Fibroblast of pulmonary artery (primary cell): ENCODE measurements around the gene CASTOR1.

Experiments
- DNase-seq: peaks from one replicate; pipeline ENCODE4 v3.0.0-alpha.2; 2010; ENCODE audit warnings: low read depth
- H3K4me3 ChIP-seq: replicated peaks from 2 replicates; pipeline ENCODE4 v1.5.1; 2011; ENCODE audit warnings: low read depth, mild to moderate bottlenecking, control low read depth, low read length, moderate library complexity
- TF ChIP-seq, protein P1 (sequence below): IDR thresholded peaks from 2 replicates; pipeline ENCODE4 v1.5.1; 2011; ENCODE audit warnings: mild to moderate bottlenecking, control low read depth, low read length, inconsistent platforms; ENCODE audit errors: missing control alignments

Gene CASTOR1

DNA sequence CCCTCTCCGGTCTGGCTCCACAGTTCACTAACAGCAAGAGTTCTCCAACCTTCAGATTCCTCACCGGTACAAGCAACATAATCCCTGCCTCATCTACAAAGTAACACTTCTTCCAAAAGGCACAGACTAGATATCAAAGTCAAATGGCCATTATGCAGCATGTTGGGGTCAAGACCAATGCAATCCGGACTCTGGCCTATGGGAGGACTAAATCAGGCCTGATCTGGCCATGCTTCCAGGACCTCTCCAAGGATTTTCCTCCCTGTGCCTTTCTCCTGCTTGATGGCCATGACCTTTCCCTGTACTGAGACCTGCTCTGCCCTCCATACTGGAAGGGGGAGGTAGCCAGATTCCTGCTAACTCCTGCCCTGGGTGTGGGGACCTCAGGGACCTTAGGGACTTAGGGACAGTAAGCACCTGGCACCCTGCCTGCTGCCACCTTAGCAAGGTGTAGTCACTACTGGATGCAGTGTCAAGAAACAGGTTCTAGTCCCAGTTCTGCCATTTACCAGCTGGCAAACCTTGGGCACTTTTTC lies 30.8 kb upstream of the CASTOR1 start:
- TF ChIP-seq, protein P1, sequence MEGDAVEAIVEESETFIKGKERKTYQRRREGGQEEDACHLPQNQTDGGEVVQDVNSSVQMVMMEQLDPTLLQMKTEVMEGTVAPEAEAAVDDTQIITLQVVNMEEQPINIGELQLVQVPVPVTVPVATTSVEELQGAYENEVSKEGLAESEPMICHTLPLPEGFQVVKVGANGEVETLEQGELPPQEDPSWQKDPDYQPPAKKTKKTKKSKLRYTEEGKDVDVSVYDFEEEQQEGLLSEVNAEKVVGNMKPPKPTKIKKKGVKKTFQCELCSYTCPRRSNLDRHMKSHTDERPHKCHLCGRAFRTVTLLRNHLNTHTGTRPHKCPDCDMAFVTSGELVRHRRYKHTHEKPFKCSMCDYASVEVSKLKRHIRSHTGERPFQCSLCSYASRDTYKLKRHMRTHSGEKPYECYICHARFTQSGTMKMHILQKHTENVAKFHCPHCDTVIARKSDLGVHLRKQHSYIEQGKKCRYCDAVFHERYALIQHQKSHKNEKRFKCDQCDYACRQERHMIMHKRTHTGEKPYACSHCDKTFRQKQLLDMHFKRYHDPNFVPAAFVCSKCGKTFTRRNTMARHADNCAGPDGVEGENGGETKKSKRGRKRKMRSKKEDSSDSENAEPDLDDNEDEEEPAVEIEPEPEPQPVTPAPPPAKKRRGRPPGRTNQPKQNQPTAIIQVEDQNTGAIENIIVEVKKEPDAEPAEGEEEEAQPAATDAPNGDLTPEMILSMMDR = no peak
- no peak overlapping the region for H3K4me3 ChIP-seq
- no peak for DNase-seq

DNA sequence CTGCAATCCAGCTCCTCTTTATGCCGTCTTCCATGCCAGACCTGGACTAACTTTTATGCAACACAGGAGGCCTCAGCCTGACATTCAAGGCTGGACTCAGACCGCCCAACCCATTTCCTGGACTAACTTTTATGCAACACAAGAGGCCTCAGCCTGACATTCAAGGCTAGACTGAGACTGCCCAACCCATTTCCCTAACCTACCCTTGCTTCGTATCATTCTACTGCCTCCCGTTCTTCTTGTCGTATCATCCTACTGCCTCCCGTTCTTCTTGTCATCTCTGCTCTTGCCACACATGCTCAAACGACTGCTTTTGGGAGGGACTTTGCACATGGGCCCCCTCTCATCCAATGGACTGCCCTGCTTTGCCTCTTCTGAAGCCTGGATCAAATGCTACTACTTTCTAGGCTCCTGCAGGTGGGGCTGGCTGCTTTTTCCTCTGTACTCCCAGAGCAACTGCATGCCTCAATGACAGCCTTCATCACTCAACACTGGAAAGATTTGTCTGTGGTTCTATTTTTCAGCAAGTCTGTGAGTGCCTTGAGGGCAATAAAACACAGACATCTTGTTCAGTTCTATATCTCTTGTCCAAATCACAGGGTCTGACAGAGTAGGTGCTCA lies 29.6 kb upstream of the CASTOR1 start:
- DNase-seq = no peak
- TF ChIP-seq, protein P1 = no peak
- no peak overlapping the region for H3K4me3 ChIP-seq

DNA sequence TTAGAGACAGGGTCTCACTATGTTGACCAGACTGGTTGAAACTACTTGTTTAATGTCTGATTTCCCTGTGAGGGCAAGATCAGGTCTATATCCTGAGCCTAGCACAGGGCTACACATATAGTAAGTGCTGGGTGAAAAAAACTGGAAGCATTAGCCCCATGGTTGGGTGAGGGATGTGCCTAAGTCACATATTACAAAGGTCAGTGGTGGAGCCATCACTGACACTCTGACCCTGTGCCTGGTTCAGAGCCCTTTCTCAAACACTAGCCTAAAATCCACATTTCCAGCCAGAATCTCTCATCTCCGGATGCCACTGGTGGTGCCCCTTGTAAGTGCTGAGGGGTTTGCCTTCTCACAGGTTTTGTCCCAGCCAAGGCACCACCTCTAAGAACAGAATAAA lies 28.5 kb upstream of the CASTOR1 start:
- DNase-seq = no peak
- TF ChIP-seq, protein P1 = no peak
- H3K4me3 ChIP-seq = no peak overlapping the region

DNA sequence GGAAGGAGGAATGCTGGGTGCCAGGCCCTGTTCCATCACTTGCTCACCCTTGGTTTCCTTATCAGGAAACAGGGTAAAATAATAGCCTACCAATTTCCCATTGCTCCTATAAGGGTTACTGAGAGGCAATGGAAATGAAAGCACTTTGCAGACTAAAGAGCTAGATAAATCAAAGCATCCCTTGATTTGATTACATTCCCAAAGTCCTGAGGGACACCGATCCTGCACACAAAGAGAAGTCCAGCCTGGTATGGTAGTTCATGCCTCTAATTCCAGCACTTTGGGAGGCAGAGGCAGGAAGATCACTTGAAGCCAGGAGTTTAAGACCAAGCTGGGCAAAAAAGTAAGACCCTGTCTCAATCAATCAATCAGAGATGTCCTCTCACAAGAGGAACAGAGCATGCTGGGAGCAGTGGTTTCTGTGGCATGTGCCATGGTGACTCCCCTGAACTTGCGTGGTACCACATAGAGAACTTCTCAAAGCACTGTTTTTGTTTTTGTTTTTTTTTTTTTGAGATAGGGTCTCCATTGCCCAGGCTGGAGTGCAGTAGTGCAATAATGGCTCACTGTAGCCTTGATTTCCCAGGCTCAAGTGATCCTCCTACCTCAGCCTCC lies 26.8 kb upstream of the CASTOR1 start:
- DNase-seq = no peak
- H3K4me3 ChIP-seq = no peak overlapping the region
- TF ChIP-seq, protein P1 = no peak

DNA sequence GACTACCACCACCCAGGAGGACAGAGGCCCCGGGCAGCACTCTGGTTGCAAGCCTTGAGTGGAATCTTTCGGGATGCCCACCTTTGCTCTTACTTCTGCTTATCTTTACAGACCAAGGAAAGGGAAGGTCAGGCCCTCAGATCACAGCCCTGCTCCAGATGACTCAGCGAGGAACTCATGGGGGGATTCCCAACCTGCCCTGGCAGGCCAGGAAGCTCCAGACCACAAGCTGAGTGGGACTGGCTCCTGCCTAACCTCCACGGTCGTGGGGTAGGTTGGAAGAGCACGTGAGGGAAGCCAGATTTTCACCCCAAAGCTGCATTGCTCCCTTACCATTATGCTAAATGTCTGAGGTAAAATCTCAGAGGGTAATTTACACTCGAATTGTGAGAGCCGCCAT lies 25.6 kb upstream of the CASTOR1 start:
- DNase-seq = no peak
- TF ChIP-seq, protein P1 = no peak
- H3K4me3 ChIP-seq = no peak overlapping the region

DNA sequence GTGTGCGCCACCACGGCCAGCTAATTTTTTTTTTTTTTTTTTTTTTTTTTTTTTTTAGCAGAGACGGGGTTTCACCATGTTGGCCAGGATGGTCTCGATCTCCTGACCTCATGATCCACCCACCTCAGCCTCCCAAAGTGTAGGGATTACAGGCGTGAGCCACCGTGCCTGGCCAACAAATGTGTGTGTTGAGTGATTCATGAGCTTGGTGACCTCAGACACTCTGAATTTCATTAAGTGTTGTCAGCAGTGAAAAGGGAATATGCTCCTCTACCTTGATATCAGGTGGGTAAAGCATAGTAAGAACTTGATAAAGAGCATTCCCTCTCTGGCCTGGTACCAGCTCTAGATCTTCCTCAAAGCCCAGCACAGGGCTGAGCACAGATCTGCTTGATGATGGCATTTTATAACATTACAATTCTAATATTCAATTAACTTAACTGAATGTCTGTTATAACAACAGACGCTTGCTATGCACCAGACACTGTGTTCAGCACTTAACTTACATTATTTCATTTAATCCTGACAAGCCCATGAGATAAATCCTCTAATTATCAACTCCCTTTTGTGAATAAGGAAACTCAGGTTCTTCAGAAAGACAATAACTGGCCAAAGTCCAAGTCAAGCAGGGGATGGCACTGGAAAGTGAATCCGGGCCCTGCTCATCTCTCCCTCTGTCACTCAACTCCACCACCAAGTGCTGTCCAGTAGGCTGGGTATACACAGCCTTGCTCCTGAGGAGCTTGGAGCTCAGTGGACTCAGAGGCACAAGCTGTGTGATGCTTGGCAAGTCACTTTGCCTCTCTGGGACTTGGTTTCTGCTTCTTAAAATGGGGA lies 24.4 kb upstream of the CASTOR1 start:
- DNase-seq = no peak
- TF ChIP-seq, protein P1 = no peak
- no peak overlapping the region for H3K4me3 ChIP-seq
